GM18858 (cell line): Measurements from ENCODE around the gene BPIFA3.
"Not testable (repeated sequence)": the region's sequence is repeated elsewhere in the genome, so short reads cannot be mapped to it uniquely, and the experiment has no call there.

Experiments used
- ATAC-seq: cut with Tn5 transposase; IDR thresholded peaks from one replicate; pipeline ENCODE4 v1.9.1; 2021; ENCODE audit not compliant: unreplicated experiment

The BPIFA3 gene

GRCh38 chr20:33217052-33217451 lies at the start of gene BPIFA3:
TSS of gene BPIFA3 (plus strand) at chr20:33217352. CDS start at chr20:33217537, 185 bp downstream.
- no peak for ATAC-seq

GRCh38 chr20:33167859-33168258 lies 49.3 kb upstream of the BPIFA3 start, which contains the start of gene BPIFA2:
TSS of gene BPIFA2 (plus strand) at chr20:33168159. CDS start at chr20:33169146, 987 bp downstream.
- no peak for ATAC-seq

GRCh38 chr20:33169176-33169794 lies 47.9 kb upstream of the BPIFA3 start:
- no peak for ATAC-seq

- no peak for ATAC-seq
Measured at GRCh38 chr20:33172781-33173180, 44.4 kb upstream of the BPIFA3 start.

- no peak for ATAC-seq
Measured at GRCh38 chr20:33175123-33175522, 42.0 kb upstream of the BPIFA3 start.

- ATAC-seq, result no peak
Measured at GRCh38 chr20:33176101-33176500, 41.1 kb upstream of the BPIFA3 start.

GRCh38 chr20:33177866-33178265 lies 39.3 kb upstream of the BPIFA3 start:
- ATAC-seq, result no peak

- no peak for ATAC-seq
Measured at GRCh38 chr20:33178726-33179125, 38.4 kb upstream of the BPIFA3 start.

- ATAC-seq, result no peak
Measured at GRCh38 chr20:33180169-33180568, 37.0 kb upstream of the BPIFA3 start.

- no peak for ATAC-seq
Measured at GRCh38 chr20:33181482-33182093, 35.6 kb upstream of the BPIFA3 start.

GRCh38 chr20:33183312-33183711 lies 33.8 kb upstream of the BPIFA3 start:
- no peak for ATAC-seq

- not testable (repeated sequence) for ATAC-seq
Measured at GRCh38 chr20:33185031-33185590, 32.0 kb upstream of the BPIFA3 start.

- ATAC-seq, result no peak
Measured at GRCh38 chr20:33187491-33187890, 29.7 kb upstream of the BPIFA3 start.

GRCh38 chr20:33188421-33188820 lies 28.7 kb upstream of the BPIFA3 start:
- ATAC-seq, result no peak

GRCh38 chr20:33191484-33191883 lies 25.7 kb upstream of the BPIFA3 start:
- no peak for ATAC-seq

- no peak for ATAC-seq
Measured at GRCh38 chr20:33191955-33192354, 25.2 kb upstream of the BPIFA3 start.

GRCh38 chr20:33192912-33193501 lies 24.1 kb upstream of the BPIFA3 start:
- ATAC-seq, result no peak

GRCh38 chr20:33199026-33199425 lies 18.1 kb upstream of the BPIFA3 start:
- no peak for ATAC-seq

GRCh38 chr20:33202451-33202850 lies 14.7 kb upstream of the BPIFA3 start:
- no peak for ATAC-seq

GRCh38 chr20:33203444-33203843 lies 13.7 kb upstream of the BPIFA3 start:
- ATAC-seq, result no peak

GRCh38 chr20:33209789-33210188 lies 7.4 kb upstream of the BPIFA3 start:
- ATAC-seq, result no peak

GRCh38 chr20:33210371-33210770 lies 6.8 kb upstream of the BPIFA3 start:
- ATAC-seq, result no peak
